HG03342 (cell line): Measurements from ENCODE around the gene PCED1B.

Source experiments
- ATAC-seq: cut with Tn5 transposase; IDR thresholded peaks from one replicate; pipeline ENCODE4 v1.9.1; 2021; ENCODE audit warnings: mild to moderate bottlenecking, moderate library complexity; ENCODE audit not compliant: unreplicated experiment

PCED1B gene

GRCh38 chr12:47224563-47225133 lies 145.2 kb downstream of the PCED1B start:
- ATAC-seq = no peak

- ATAC-seq = no peak
These were observed 145.9 kb downstream of the PCED1B start for GRCh38 chr12:47225356-47225755.

- no peak for ATAC-seq
These were observed 146.8 kb downstream of the PCED1B start for GRCh38 chr12:47226199-47226598.

- ATAC-seq = no peak
These were observed 149.4 kb downstream of the PCED1B start for GRCh38 chr12:47228802-47229201.

GRCh38 chr12:47231456-47231855 lies 152.0 kb downstream of the PCED1B start:
- no peak for ATAC-seq

GRCh38 chr12:47234576-47235141 lies 155.2 kb downstream of the PCED1B start:
- ATAC-seq = no peak

- no peak for ATAC-seq
These were observed 156.0 kb downstream of the PCED1B start for GRCh38 chr12:47235258-47236040.

GRCh38 chr12:47236109-47236714 lies 156.8 kb downstream of the PCED1B start:
- ATAC-seq = no peak

- ATAC-seq = no peak
These were observed 158.4 kb downstream of the PCED1B start for GRCh38 chr12:47237751-47238211.

- ATAC-seq = no peak
These were observed 159.3 kb downstream of the PCED1B start for GRCh38 chr12:47238669-47239114.

- no peak for ATAC-seq
These were observed 163.0 kb downstream of the PCED1B start for GRCh38 chr12:47242426-47242825.

- no peak for ATAC-seq
These were observed 165.4 kb downstream of the PCED1B start for GRCh38 chr12:47244835-47245234.

- no peak for ATAC-seq
These were observed 166.2 kb downstream of the PCED1B start for GRCh38 chr12:47245623-47246022.

- ATAC-seq = no peak
These were observed 168.0 kb downstream of the PCED1B start for GRCh38 chr12:47247418-47247817.

- ATAC-seq = no peak
These were observed 169.7 kb downstream of the PCED1B start for GRCh38 chr12:47249082-47249481.

- no peak for ATAC-seq
These were observed 170.4 kb downstream of the PCED1B start for GRCh38 chr12:47249719-47250357.

- no peak for ATAC-seq
These were observed 172.5 kb downstream of the PCED1B start for GRCh38 chr12:47251919-47252318.

- no peak for ATAC-seq
These were observed 185.5 kb downstream of the PCED1B start for GRCh38 chr12:47264951-47265350.

GRCh38 chr12:47265391-47265790 lies 186.0 kb downstream of the PCED1B start:
- no peak for ATAC-seq

GRCh38 chr12:47267571-47267970 lies 188.2 kb downstream of the PCED1B start:
- ATAC-seq = no peak
